ENCODE data around the gene CSNK1G1.

CSNK1G1 gene

GRCh38 chr15:64130159-64130558 lies 225.8 kb downstream of the CSNK1G1 start:
- Histone ChIP-seq H3K4me3 (no peak overlapping the region), H3K9me3 (no peaks in the 10 kb centered on the region), H3K4me1 (no peaks in the 10 kb centered on the region), H3K27ac (no peak overlapping the region), H3K27me3 (no peaks in the 10 kb centered on the region), H3K36me3 (peaks cover 96 to 100% (median 99%) of the 10 kb centered on the region in 3 donors)
- no peak for TF ChIP-seq CTCF (IDR thresholded peaks at IDR 0.05)
- intact Hi-C loops (cut with DNase I; ENCODE audit: low total_unique reads): no loop called here
- DNase-seq: no peak

GRCh38 chr15:64127521-64128270 lies 228.3 kb downstream of the CSNK1G1 start:
- H3K4me3 ChIP-seq: no peak overlapping the region
- DNase-seq: no peak
- no peak overlapping the region for H3K27ac ChIP-seq
- no peaks in the 10 kb centered on the region for H3K9me3 ChIP-seq
- intact Hi-C loops (cut with DNase I; ENCODE audit: low total_unique reads): no loop called here
- no peaks in the 10 kb centered on the region for H3K27me3 ChIP-seq
- no peaks in the 10 kb centered on the region for H3K4me1 ChIP-seq
- TF ChIP-seq CTCF (IDR thresholded peaks at IDR 0.05): no peak
- H3K36me3 ChIP-seq: peaks cover 96 to 100% (median 96%) of the 10 kb centered on the region in 3 donors

GRCh38 chr15:64125978-64126377 lies 230.0 kb downstream of the CSNK1G1 start:
- Histone ChIP-seq H3K4me3 (no peak overlapping the region), H3K4me1 (no peaks in the 10 kb centered on the region), H3K27ac (no peak overlapping the region), H3K9me3 (no peaks in the 10 kb centered on the region), H3K27me3 (no peaks in the 10 kb centered on the region), H3K36me3 (peaks cover 82 to 99% (median 96%) of the 10 kb centered on the region in 3 donors)
- no peak for DNase-seq
- intact Hi-C loops (cut with DNase I; ENCODE audit: low total_unique reads): no loop called here
- no peak for TF ChIP-seq CTCF (IDR thresholded peaks at IDR 0.05)

GRCh38 chr15:64122936-64123351 lies 233.0 kb downstream of the CSNK1G1 start:
- no peak for DNase-seq
- Histone ChIP-seq H3K4me3 (no peak overlapping the region), H3K4me1 (no peaks in the 10 kb centered on the region), H3K27me3 (no peaks in the 10 kb centered on the region), H3K36me3 (peaks cover 82 to 99% (median 91%) of the 10 kb centered on the region in 3 donors), H3K27ac (no peak overlapping the region), H3K9me3 (no peaks in the 10 kb centered on the region)
- no peak for TF ChIP-seq CTCF (IDR thresholded peaks at IDR 0.05)
- intact Hi-C loops (cut with DNase I; ENCODE audit: low total_unique reads): no loop called here

GRCh38 chr15:64122444-64122843 lies 233.5 kb downstream of the CSNK1G1 start:
- H3K27me3 ChIP-seq: no peaks in the 10 kb centered on the region
- TF ChIP-seq CTCF (IDR thresholded peaks at IDR 0.05): no peak
- intact Hi-C loops (cut with DNase I; ENCODE audit: low total_unique reads): no loop called here
- DNase-seq: no peak
- no peaks in the 10 kb centered on the region for H3K4me1 ChIP-seq
- H3K36me3 ChIP-seq: peaks cover 80 to 99% (median 91%) of the 10 kb centered on the region in 3 donors
- no peaks in the 10 kb centered on the region for H3K9me3 ChIP-seq
- H3K4me3 ChIP-seq: no peak overlapping the region
- no peak overlapping the region for H3K27ac ChIP-seq
